Measurements from ENCODE around the gene ACTN4.
A peak's percentile ranks its signal among the peaks of the same experiment; 100 is the strongest.

Gene ACTN4

GRCh38 chr19:38736036-38736412 is 88.6 kb downstream of the ACTN4 start:
- no peaks in the 10 kb centered on the region for H3K9me3 Mint-ChIP-seq
- H3K36me3 Mint-ChIP-seq = peaks cover 4 to 17% of the 10 kb centered on the region in 2 donors
- peak; percentile 48 to 53 for ATAC-seq (replicated peaks)
- H3K4me1 Mint-ChIP-seq = peaks cover 23 to 51% of the 10 kb centered on the region in 2 donors
- H3K27me3 Mint-ChIP-seq = no peaks in the 10 kb centered on the region
- DNase-seq = peak; percentile 56
- H3K4me3 Mint-ChIP-seq = peak overlapping the region; percentile 76 to 85
- H3K27ac Mint-ChIP-seq = no peak overlapping the region

DNA sequence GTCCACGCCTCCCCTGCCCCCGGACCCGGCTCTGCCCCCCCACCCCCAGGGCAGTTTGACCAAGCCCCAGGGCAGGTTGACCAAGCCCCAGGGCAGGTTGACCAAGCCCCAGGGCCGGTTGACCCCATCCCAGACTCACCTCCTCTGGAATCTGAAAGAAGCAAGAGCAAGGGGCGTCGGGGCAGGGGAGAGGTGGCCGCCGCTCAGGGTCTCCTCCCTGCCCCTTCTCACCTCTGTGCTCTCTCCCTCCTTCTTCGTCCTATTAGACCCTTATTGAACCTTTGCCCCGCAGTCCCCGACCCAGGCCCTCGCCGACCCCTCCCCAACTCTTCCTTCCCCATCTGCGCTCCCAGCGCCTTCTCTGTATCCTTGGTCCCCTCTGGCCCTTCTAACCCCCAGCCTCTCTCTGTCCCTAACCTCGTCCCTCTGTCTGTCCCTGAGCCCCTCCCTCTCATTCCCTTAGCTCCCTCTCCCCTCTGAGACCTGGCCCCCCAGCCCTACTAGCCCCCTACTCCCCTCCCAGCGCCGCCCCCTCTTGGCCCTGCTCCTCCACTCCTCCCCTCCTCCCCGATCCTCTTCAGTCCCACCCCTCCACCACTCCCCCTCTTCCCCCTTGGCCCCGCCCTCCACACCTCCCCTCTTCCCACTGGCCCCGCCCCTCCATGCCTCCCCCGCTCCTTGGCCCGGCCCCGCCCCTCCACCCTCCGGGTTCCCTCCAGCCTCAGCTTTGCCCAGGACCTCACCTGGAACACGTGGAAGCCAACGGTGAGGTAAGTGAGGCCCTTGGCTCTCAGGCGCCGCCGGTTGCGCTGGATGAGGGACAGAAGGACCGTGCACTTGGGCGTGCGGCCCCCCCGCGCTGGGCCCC is 89.2 kb downstream of the ACTN4 start:
- no peaks in the 10 kb centered on the region for H3K9me3 Mint-ChIP-seq
- peak overlapping the region; percentile 71 to 85 for H3K4me3 Mint-ChIP-seq
- H3K27me3 Mint-ChIP-seq = no peaks in the 10 kb centered on the region
- peak; percentile 48 for DNase-seq
- H3K4me1 Mint-ChIP-seq = peaks cover 23 to 48% of the 10 kb centered on the region in 2 donors
- H3K27ac Mint-ChIP-seq = peak overlapping the region; percentile 71
- peaks cover 4 to 16% of the 10 kb centered on the region in 2 donors for H3K36me3 Mint-ChIP-seq
- ATAC-seq (replicated peaks) = peak; percentile 22 to 45

- Mint-ChIP-seq H3K27ac (peak overlapping the region; percentile 72), H3K9me3 (no peaks in the 10 kb centered on the region)
- ATAC-seq (replicated peaks) = peak in 1 of 2 donors; percentile 23
Measured at GRCh38 chr19:38737281-38737865, 89.9 kb downstream of the ACTN4 start.

DNA sequence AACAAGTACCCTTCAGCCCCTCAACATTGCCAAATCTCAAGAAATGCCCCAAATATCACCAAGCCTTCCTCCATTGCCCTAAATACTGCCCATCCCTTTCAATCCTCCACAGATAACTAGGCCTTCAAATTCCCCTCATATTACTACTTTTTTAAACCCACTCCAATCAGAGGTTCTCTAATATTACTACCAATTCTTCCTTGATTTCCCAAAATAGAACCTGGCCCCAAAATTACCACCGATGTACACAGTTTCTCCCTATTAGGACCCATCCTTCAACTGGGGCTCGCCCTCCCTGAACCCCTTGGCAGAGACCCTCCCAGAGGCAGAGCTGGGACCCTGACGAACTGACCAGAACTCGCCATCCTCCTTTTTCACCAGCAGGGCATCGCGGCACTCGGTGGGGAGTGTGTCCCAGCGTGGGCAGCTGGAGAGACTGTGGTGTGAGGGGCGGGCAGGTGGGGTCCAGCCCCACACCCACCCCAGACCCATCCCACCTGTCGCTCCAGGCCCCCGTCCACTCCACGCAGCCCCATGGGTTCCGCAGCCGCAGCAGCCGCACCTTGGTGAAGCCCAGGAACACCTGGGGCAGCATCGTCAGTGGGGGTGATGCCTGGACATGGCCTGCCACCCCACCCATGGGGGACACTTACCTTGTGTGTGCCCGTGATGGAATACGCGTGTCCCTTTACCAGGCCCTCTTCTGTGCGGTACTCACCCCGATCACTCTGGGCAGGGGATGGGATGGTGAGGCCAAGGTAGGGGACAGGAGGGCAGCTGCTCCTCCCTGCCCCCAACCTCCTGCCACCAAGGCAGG is 90.7 kb downstream of the ACTN4 start:
- ATAC-seq (replicated peaks) (no peak), DNase-seq (no peak)
- Mint-ChIP-seq H3K36me3 (peaks cover 0 to 4% of the 10 kb centered on the region in 2 donors), H3K9me3 (no peaks in the 10 kb centered on the region), H3K4me1 (peaks cover 23 to 45% of the 10 kb centered on the region in 2 donors), H3K27ac (peak overlapping the region; percentile 72), H3K27me3 (no peaks in the 10 kb centered on the region), H3K4me3 (peak overlapping the region; percentile 71 to 85)

More at GRCh38 chr19:38737281-38737865, 89.9 kb downstream of the ACTN4 start:
- Mint-ChIP-seq H3K27me3 (no peaks in the 10 kb centered on the region), H3K36me3 (peaks cover 0 to 9% of the 10 kb centered on the region in 2 donors), H3K4me3 (peak overlapping the region; percentile 71 to 85), H3K4me1 (peaks cover 23 to 45% of the 10 kb centered on the region in 2 donors)
- no peak for DNase-seq

DNA sequence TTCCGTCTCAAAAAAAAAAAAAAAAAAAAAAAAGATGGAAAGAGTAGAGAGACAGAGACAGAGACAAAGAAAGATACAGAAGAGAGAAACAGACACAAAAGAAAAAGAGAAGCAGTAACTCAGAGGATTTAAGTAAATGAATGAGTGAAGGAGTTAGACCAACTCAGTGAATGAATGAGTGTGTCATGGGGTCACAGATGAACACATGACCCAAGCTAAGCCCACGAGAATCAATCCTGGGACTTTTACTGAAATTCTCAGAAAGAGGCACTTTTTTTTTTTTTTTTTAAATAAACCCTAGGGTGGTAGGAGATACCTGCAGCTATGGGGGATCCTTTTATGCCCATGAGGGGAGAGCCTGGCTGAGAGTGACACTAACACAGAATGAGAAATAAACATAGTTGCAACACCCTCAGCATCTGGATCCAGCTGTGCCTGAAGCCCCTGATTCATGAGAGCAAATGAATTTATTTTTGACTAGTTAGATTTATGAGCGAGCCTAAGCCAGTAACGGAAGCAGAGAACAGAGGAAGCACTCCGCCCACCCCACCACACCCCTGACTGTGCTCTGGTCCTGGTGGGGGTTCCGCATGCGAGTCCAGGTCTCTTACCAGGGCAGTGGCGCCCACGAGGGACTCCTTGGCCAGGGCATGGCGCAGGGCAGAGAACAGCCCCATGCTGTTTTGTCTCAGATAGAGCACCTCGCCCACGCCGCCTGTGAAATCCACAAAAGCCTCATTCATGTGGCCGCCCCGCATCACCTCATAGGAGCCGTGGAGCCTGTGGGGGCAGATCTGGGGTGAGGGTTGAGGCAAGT is 92.2 kb downstream of the ACTN4 start:
- no peaks in the 10 kb centered on the region for H3K9me3 Mint-ChIP-seq
- no peaks in the 10 kb centered on the region for H3K27me3 Mint-ChIP-seq
- no peak overlapping the region for H3K4me3 Mint-ChIP-seq
- H3K36me3 Mint-ChIP-seq = peaks cover 0 to 4% of the 10 kb centered on the region in 2 donors
- ATAC-seq (replicated peaks) (no peak), DNase-seq (no peak)
- no peak overlapping the region for H3K27ac Mint-ChIP-seq
- H3K4me1 Mint-ChIP-seq = peaks cover 18 to 30% of the 10 kb centered on the region in 2 donors

- H3K27me3 Mint-ChIP-seq = no peaks in the 10 kb centered on the region
- peaks cover 0 to 4% of the 10 kb centered on the region in 2 donors for H3K36me3 Mint-ChIP-seq
- DNase-seq (no peak), ATAC-seq (replicated peaks) (no peak)
- H3K4me1 Mint-ChIP-seq = peaks cover 14 to 24% of the 10 kb centered on the region in 2 donors
- H3K4me3 Mint-ChIP-seq = no peak overlapping the region
- no peak overlapping the region for H3K27ac Mint-ChIP-seq
- no peaks in the 10 kb centered on the region for H3K9me3 Mint-ChIP-seq
Measured at GRCh38 chr19:38740257-38740592, 92.8 kb downstream of the ACTN4 start.

GRCh38 chr19:38740932-38741331 is 93.5 kb downstream of the ACTN4 start:
- Mint-ChIP-seq H3K4me3 (no peak overlapping the region), H3K36me3 (peaks cover 0 to 4% of the 10 kb centered on the region in 2 donors), H3K27ac (no peak overlapping the region), H3K27me3 (no peaks in the 10 kb centered on the region), H3K9me3 (no peaks in the 10 kb centered on the region), H3K4me1 (peaks cover 12 to 21% of the 10 kb centered on the region in 2 donors)
- no peak for ATAC-seq (replicated peaks)
- no peak for DNase-seq

GRCh38 chr19:38741670-38742069 is 94.2 kb downstream of the ACTN4 start:
- DNase-seq (no peak), ATAC-seq (replicated peaks) (no peak)
- H3K27ac Mint-ChIP-seq = no peak overlapping the region
- H3K27me3 Mint-ChIP-seq = no peaks in the 10 kb centered on the region
- peaks cover 9 to 17% of the 10 kb centered on the region in 2 donors for H3K4me1 Mint-ChIP-seq
- H3K4me3 Mint-ChIP-seq = no peak overlapping the region
- H3K9me3 Mint-ChIP-seq = no peaks in the 10 kb centered on the region
- H3K36me3 Mint-ChIP-seq = peaks cover 0 to 4% of the 10 kb centered on the region in 2 donors

DNA sequence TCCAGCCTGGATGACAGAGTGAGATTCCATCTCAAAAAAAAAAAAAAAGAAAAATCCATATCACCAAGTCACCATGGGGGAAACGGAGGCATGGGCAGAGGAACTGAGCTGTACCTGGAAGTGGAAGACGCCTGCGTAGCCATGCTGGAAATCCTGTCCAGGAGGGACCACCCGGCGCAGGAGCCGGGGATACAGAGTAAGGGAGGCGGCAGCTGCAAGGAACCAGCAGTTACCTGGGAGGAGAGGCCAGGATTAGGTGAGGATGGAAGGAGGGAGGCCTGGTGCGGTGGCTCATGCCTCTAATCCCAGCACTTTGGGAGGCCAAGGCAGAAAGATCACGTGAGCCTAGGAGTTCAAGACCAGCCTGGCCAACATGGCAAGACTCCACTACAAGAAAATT is 94.8 kb downstream of the ACTN4 start:
- peaks cover 0 to 4% of the 10 kb centered on the region in 2 donors for H3K36me3 Mint-ChIP-seq
- H3K4me1 Mint-ChIP-seq = peaks cover 8 to 13% of the 10 kb centered on the region in 2 donors
- ATAC-seq (replicated peaks) (no peak), DNase-seq (no peak)
- no peaks in the 10 kb centered on the region for H3K9me3 Mint-ChIP-seq
- H3K4me3 Mint-ChIP-seq = no peak overlapping the region
- no peaks in the 10 kb centered on the region for H3K27me3 Mint-ChIP-seq
- H3K27ac Mint-ChIP-seq = no peak overlapping the region

GRCh38 chr19:38742906-38743305 is 95.5 kb downstream of the ACTN4 start:
- H3K9me3 Mint-ChIP-seq = no peaks in the 10 kb centered on the region
- no peak for ATAC-seq (replicated peaks)
- no peak overlapping the region for H3K4me3 Mint-ChIP-seq
- DNase-seq = no peak
- H3K36me3 Mint-ChIP-seq = peaks cover 0 to 4% of the 10 kb centered on the region in 2 donors
- peaks cover 4 to 7% of the 10 kb centered on the region in 2 donors for H3K4me1 Mint-ChIP-seq
- no peak overlapping the region for H3K27ac Mint-ChIP-seq
- no peaks in the 10 kb centered on the region for H3K27me3 Mint-ChIP-seq

- H3K4me3 Mint-ChIP-seq = no peak overlapping the region
- ATAC-seq (replicated peaks) (no peak), DNase-seq (no peak)
- peaks cover 0 to 1% of the 10 kb centered on the region in 2 donors for H3K36me3 Mint-ChIP-seq
- H3K27ac Mint-ChIP-seq = no peak overlapping the region
- H3K9me3 Mint-ChIP-seq = no peaks in the 10 kb centered on the region
- H3K27me3 Mint-ChIP-seq = no peaks in the 10 kb centered on the region
- H3K4me1 Mint-ChIP-seq = peaks cover under 1 to 1% of the 10 kb centered on the region in 2 donors
Measured at GRCh38 chr19:38743394-38744297, 96.2 kb downstream of the ACTN4 start.

GRCh38 chr19:38744298-38744681 is 96.8 kb downstream of the ACTN4 start, which contains the start of gene CAPN12:
Gene CAPN12, minus strand, starts transcription at chr19:38744474. Its CDS starts 309 bp downstream, at chr19:38744165.
- no peaks in the 10 kb centered on the region for H3K4me1 Mint-ChIP-seq
- no peaks in the 10 kb centered on the region for H3K27me3 Mint-ChIP-seq
- H3K27ac Mint-ChIP-seq = no peak within 1 kb of the TSS
- no peak within 1 kb of the TSS for H3K4me3 Mint-ChIP-seq
- no peak for DNase-seq
- H3K36me3 Mint-ChIP-seq = no peaks in the 10 kb centered on the region
- H3K9me3 Mint-ChIP-seq = no peaks in the 10 kb centered on the region
- ATAC-seq (replicated peaks) = no peak

- Mint-ChIP-seq H3K27ac (no peak overlapping the region), H3K36me3 (no peaks in the 10 kb centered on the region), H3K4me3 (no peak overlapping the region), H3K4me1 (no peaks in the 10 kb centered on the region), H3K27me3 (no peaks in the 10 kb centered on the region), H3K9me3 (no peaks in the 10 kb centered on the region)
- no peak for DNase-seq
- no peak for ATAC-seq (replicated peaks)
Measured at GRCh38 chr19:38744874-38745273, 97.4 kb downstream of the ACTN4 start.
